Right atrium auricular region (tissue), 2 donors: ENCODE results near the gene ADRM1. TPM values are rescaled to one million over a fixed set of nuclear protein-coding genes. Genes with fewer than 3 reads are reported as not detected.

Source experiments
- DNase-seq: peaks from one replicate; pipeline ENCODE4 v3.0.0-alpha.2; 2019; ENCODE audit warnings: low spot score
- H3K27ac ChIP-seq, 2 donors: fragments of 200-600 bp; sonication (generic); 1 replicate in 1 of 2; 2 replicates in 1 of 2; pipeline ENCODE4 v1.5.1; 2016 to 2019
- H3K27me3 ChIP-seq, 2 donors: fragments of 200-600 bp; sonication (generic); one replicate each; pipeline versions ENCODE4 v1.5.1 to v1.6.0; 2017 to 2019
- H3K36me3 ChIP-seq: fragments of 200-600 bp; sonication (generic); one replicate; pipeline ENCODE4 v1.5.1; 2016
- H3K4me1 ChIP-seq, 2 donors: fragments of 200-600 bp; sonication (generic); one replicate each; pipeline versions ENCODE4 v1.5.1 to v1.6.0; 2017 to 2019
- H3K4me3 ChIP-seq, 2 donors: fragments of 200-600 bp; sonication (generic); 1 replicate in 1 of 2; 2 replicates in 1 of 2; pipeline ENCODE4 v1.5.1; 2017 to 2019; ENCODE audit warnings: mild to moderate bottlenecking in 1 of 2, moderate library complexity in 1 of 2
- H3K9me3 ChIP-seq, 2 donors: fragments of 200-600 bp; sonication (generic); one replicate each; pipeline ENCODE4 v1.5.1; 2019
- CTCF ChIP-seq, 2 donors: fragments of 200-600 bp; sonication (generic); IDR thresholded peaks; one replicate each; pipeline ENCODE4 v1.5.1; 2019; ENCODE audit warnings: antibody characterized with exemption in 2 of 2
- total RNA-seq, 2 donors: library from RNA; depleted of rRNA; stranded (reverse); fragments of >200 nt; gene quantifications; one replicate each; pipeline ENCODE4 v1.1.0, GENCODE V29; 2016

ADRM1 gene
- total RNA-seq, 2 donors from 2014 or later = 95.9 to 128 TPM

GRCh38 chr20:62337558-62338293 lies 34.9 kb downstream of the ADRM1 start:
- H3K4me1 ChIP-seq = no peaks in the 10 kb centered on the region
- no peaks in the 10 kb centered on the region for H3K27me3 ChIP-seq
- H3K4me3 ChIP-seq = no peak overlapping the region
- no peaks in the 10 kb centered on the region for H3K9me3 ChIP-seq
- H3K36me3 ChIP-seq = peaks cover 73% of the 10 kb centered on the region
- H3K27ac ChIP-seq = no peak overlapping the region
- TF ChIP-seq CTCF (IDR thresholded peaks at IDR 0.05) = no peak
- no peak for DNase-seq

GRCh38 chr20:62338294-62338620 lies 35.5 kb downstream of the ADRM1 start:
- no peak for DNase-seq
- no peak for TF ChIP-seq CTCF (IDR thresholded peaks at IDR 0.05)
- Histone ChIP-seq H3K9me3 (no peaks in the 10 kb centered on the region), H3K36me3 (peaks cover 67% of the 10 kb centered on the region), H3K4me1 (no peaks in the 10 kb centered on the region), H3K4me3 (no peak overlapping the region), H3K27ac (no peak overlapping the region), H3K27me3 (no peaks in the 10 kb centered on the region)

GRCh38 chr20:62339647-62340062 lies 36.9 kb downstream of the ADRM1 start:
- Histone ChIP-seq H3K36me3 (peaks cover 54% of the 10 kb centered on the region), H3K9me3 (no peaks in the 10 kb centered on the region), H3K27ac (no peak overlapping the region), H3K27me3 (no peaks in the 10 kb centered on the region), H3K4me3 (no peak overlapping the region), H3K4me1 (no peaks in the 10 kb centered on the region)
- TF ChIP-seq CTCF (IDR thresholded peaks at IDR 0.05) = no peak
- no peak for DNase-seq

GRCh38 chr20:62342910-62343309 lies 40.1 kb downstream of the ADRM1 start:
- no peak for DNase-seq
- H3K4me1 ChIP-seq = no peaks in the 10 kb centered on the region
- TF ChIP-seq CTCF (IDR thresholded peaks at IDR 0.05) = no peak
- H3K9me3 ChIP-seq = no peaks in the 10 kb centered on the region
- H3K36me3 ChIP-seq = peaks cover 50% of the 10 kb centered on the region
- no peak overlapping the region for H3K4me3 ChIP-seq
- H3K27me3 ChIP-seq = no peaks in the 10 kb centered on the region
- H3K27ac ChIP-seq = no peak overlapping the region

- no peaks in the 10 kb centered on the region for H3K9me3 ChIP-seq
- H3K36me3 ChIP-seq = peaks cover 43% of the 10 kb centered on the region
- H3K27me3 ChIP-seq = no peaks in the 10 kb centered on the region
- no peak overlapping the region for H3K27ac ChIP-seq
- TF ChIP-seq CTCF (IDR thresholded peaks at IDR 0.05) = no peak
- H3K4me1 ChIP-seq = no peaks in the 10 kb centered on the region
- no peak for DNase-seq
- no peak overlapping the region for H3K4me3 ChIP-seq
These were observed 41.3 kb downstream of the ADRM1 start for GRCh38 chr20:62344092-62344491.

- H3K4me3 ChIP-seq = no peak overlapping the region
- no peak for DNase-seq
- H3K36me3 ChIP-seq = peaks cover 36% of the 10 kb centered on the region
- TF ChIP-seq CTCF (IDR thresholded peaks at IDR 0.05) = no peak
- H3K4me1 ChIP-seq = no peaks in the 10 kb centered on the region
- no peaks in the 10 kb centered on the region for H3K27me3 ChIP-seq
- no peaks in the 10 kb centered on the region for H3K9me3 ChIP-seq
- no peak overlapping the region for H3K27ac ChIP-seq
These were observed 42.0 kb downstream of the ADRM1 start for GRCh38 chr20:62344782-62345181.
